ENCODE measurements around the gene GPHN.
"Not testable (repeated sequence)": the region's sequence is repeated elsewhere in the genome, so short reads cannot be mapped to it uniquely, and the experiment has no call there.

The GPHN gene

GRCh38 chr14:66975251-66975650 lies 467.3 kb downstream of the GPHN start:
- DNase-seq: no peak

GRCh38 chr14:66979101-66979974 lies 471.4 kb downstream of the GPHN start:
- DNase-seq: no peak

- DNase-seq: no peak
Measured at GRCh38 chr14:66982247-66982646, 474.3 kb downstream of the GPHN start.

GRCh38 chr14:66992776-66993175 lies 484.8 kb downstream of the GPHN start:
- no peak for DNase-seq

GRCh38 chr14:66993512-66993911 lies 485.6 kb downstream of the GPHN start:
- DNase-seq: no peak

GRCh38 chr14:66998013-66998412 lies 490.1 kb downstream of the GPHN start:
- no peak for DNase-seq

- no peak for DNase-seq
Measured at GRCh38 chr14:66999978-67000377, 492.0 kb downstream of the GPHN start.

- DNase-seq: no peak
Measured at GRCh38 chr14:67002994-67003753, 495.2 kb downstream of the GPHN start.

- DNase-seq: no peak
Measured at GRCh38 chr14:67004521-67004920, 496.6 kb downstream of the GPHN start.

- no peak for DNase-seq
Measured at GRCh38 chr14:67010602-67011001, 502.7 kb downstream of the GPHN start.

GRCh38 chr14:67016856-67017255 lies 508.9 kb downstream of the GPHN start:
- no peak for DNase-seq

- DNase-seq: no peak
Measured at GRCh38 chr14:67018720-67019119, 510.8 kb downstream of the GPHN start.

GRCh38 chr14:67019796-67020195 lies 511.8 kb downstream of the GPHN start:
- DNase-seq: no peak

- no peak for DNase-seq
Measured at GRCh38 chr14:67031920-67032774, 524.2 kb downstream of the GPHN start.

- DNase-seq: no peak
Measured at GRCh38 chr14:67045440-67045839, 537.5 kb downstream of the GPHN start.

- DNase-seq: no peak
Measured at GRCh38 chr14:67050896-67051295, 542.9 kb downstream of the GPHN start.

GRCh38 chr14:67056684-67057083 lies 548.7 kb downstream of the GPHN start:
- DNase-seq: no peak

GRCh38 chr14:67059596-67059995 lies 551.6 kb downstream of the GPHN start:
- DNase-seq: no peak

GRCh38 chr14:67060546-67060945 lies 552.6 kb downstream of the GPHN start:
- no peak for DNase-seq

GRCh38 chr14:67067070-67067814 lies 559.3 kb downstream of the GPHN start:
- not testable (repeated sequence) for DNase-seq

GRCh38 chr14:67068251-67068650 lies 560.3 kb downstream of the GPHN start:
- no peak for DNase-seq

- DNase-seq: no peak
Measured at GRCh38 chr14:67071506-67071905, 563.6 kb downstream of the GPHN start.
